SK-N-SH treated with all-trans-retinoic acid at 6 μM for 48 hours (cell line): ENCODE measurements around the gene ESCO1.

Experiments
- ARNTL ChIP-seq: fragments of 450-650 bp; formaldehyde crosslinking; IDR thresholded peaks from 2 replicates; pipeline ENCODE4 v1.5.0; 2020; ENCODE audit warnings: low read depth, mild to moderate bottlenecking, moderate library complexity, borderline replicate concordance
- CREB5 ChIP-seq: fragments of 250-450 bp; sonication (Bioruptor Pico); IDR thresholded peaks from 2 replicates; pipeline ENCODE4 v1.5.1; 2020; ENCODE audit warnings: low read depth, mild to moderate bottlenecking, moderate library complexity
- CSDC2 ChIP-seq: fragments of 250-450 bp; sonication (Bioruptor Pico); IDR thresholded peaks from 2 replicates; pipeline ENCODE4 v1.5.0; 2020; ENCODE audit warnings: mild to moderate bottlenecking, moderate library complexity
- PATZ1 ChIP-seq: fragments of 250-450 bp; sonication (Bioruptor Pico); IDR thresholded peaks from 2 replicates; pipeline ENCODE4 v1.8.0; 2020; ENCODE audit warnings: mild to moderate bottlenecking, moderate library complexity, borderline replicate concordance
- POU6F1 ChIP-seq: fragments of 250-450 bp; sonication (Bioruptor Pico); IDR thresholded peaks from 2 replicates; pipeline ENCODE4 v1.8.0; 2021; ENCODE audit warnings: low read depth, mild to moderate bottlenecking, moderate library complexity, borderline replicate concordance
- RARB ChIP-seq: fragments of 250-450 bp; sonication (Bioruptor Pico); IDR thresholded peaks from 2 replicates; pipeline ENCODE4 v1.8.0; 2021; ENCODE audit warnings: mild to moderate bottlenecking, moderate library complexity
- TCF4 ChIP-seq: fragments of 250-450 bp; sonication (Bioruptor Pico); IDR thresholded peaks from 2 replicates; pipeline ENCODE4 v1.8.0; 2021; ENCODE audit warnings: mild to moderate bottlenecking, moderate library complexity, borderline replicate concordance
- TOX ChIP-seq: fragments of 250-450 bp; sonication (Bioruptor Pico); IDR thresholded peaks from 2 replicates; pipeline ENCODE4 v1.8.0; 2021; ENCODE audit warnings: mild to moderate bottlenecking, moderate library complexity, borderline replicate concordance
- ZC3H10 ChIP-seq: fragments of 250-450 bp; sonication (Bioruptor Pico); IDR thresholded peaks from 2 replicates; pipeline ENCODE4 v1.5.1; 2021; ENCODE audit warnings: mild to moderate bottlenecking, moderate library complexity
- ZFP3 ChIP-seq: fragments of 250-450 bp; sonication (Bioruptor Pico); IDR thresholded peaks from 2 replicates; pipeline ENCODE4 v1.5.0; 2020; ENCODE audit warnings: mild to moderate bottlenecking, moderate library complexity
- ZFP30 ChIP-seq: fragments of 450-650 bp; formaldehyde crosslinking; IDR thresholded peaks from 2 replicates; pipeline ENCODE4 v1.5.0; 2022; ENCODE audit warnings: mild to moderate bottlenecking, moderate library complexity
- ZNF565 ChIP-seq: fragments of 450-650 bp; formaldehyde crosslinking; conservative IDR thresholded peaks from 2 replicates; pipeline ENCODE4 v1.5.0; 2020; ENCODE audit warnings: low read depth, mild to moderate bottlenecking, moderate library complexity
- ZNF70 ChIP-seq: fragments of 450-650 bp; formaldehyde crosslinking; IDR thresholded peaks from 2 replicates; pipeline ENCODE4 v1.5.0; 2020; ENCODE audit warnings: mild to moderate bottlenecking, moderate library complexity
- ZNF8 ChIP-seq: fragments of 450-650 bp; formaldehyde crosslinking; IDR thresholded peaks from 2 replicates; pipeline ENCODE4 v1.5.0; 2020; ENCODE audit warnings: mild to moderate bottlenecking, moderate library complexity

GRCh38 chr18:21598726-21599584 lies 1.5 kb downstream of the ESCO1 start:
- TF ChIP-seq RARB (CRISPR knock-in tag) (no peak), ARNTL (CRISPR knock-in tag) (no peak), CSDC2 (CRISPR knock-in tag) (no peak), CREB5 (CRISPR knock-in tag) (no peak), PATZ1 (CRISPR knock-in tag) (no peak), ZFP30 (CRISPR knock-in tag) (no peak), ZNF565 (no peak), TOX (CRISPR knock-in tag) (no peak), TCF4 (CRISPR knock-in tag) (no peak), ZFP3 (CRISPR knock-in tag) (no peak), ZNF8 (CRISPR knock-in tag) (no peak), ZC3H10 (CRISPR knock-in tag) (no peak), ZNF70 (no peak), POU6F1 (CRISPR knock-in tag) (no peak)
